Amniotic stem cell (primary cell): ENCODE results near the gene MYLK.

Experiments
- DNase-seq: peaks from one replicate; lab custom pipeline; 2025; lab: John Stamatoyannopoulos, UW

Gene MYLK

GRCh38 chr3:123642182-123642956 is 241.8 kb downstream of the MYLK start:
- peak; percentile 59 for DNase-seq

- DNase-seq, result no peak
These were observed 242.6 kb downstream of the MYLK start for GRCh38 chr3:123641505-123641904.

GRCh38 chr3:123640740-123641462 is 243.2 kb downstream of the MYLK start:
- peak; percentile 44 for DNase-seq

GRCh38 chr3:123640311-123640710 is 243.8 kb downstream of the MYLK start:
- DNase-seq, result no peak

- DNase-seq, result no peak
These were observed 245.0 kb downstream of the MYLK start for GRCh38 chr3:123638936-123639689.

GRCh38 chr3:123637841-123638240 is 246.3 kb downstream of the MYLK start:
- no peak for DNase-seq

- DNase-seq, result no peak
These were observed 247.0 kb downstream of the MYLK start for GRCh38 chr3:123637131-123637530.

- no peak for DNase-seq
These were observed 247.7 kb downstream of the MYLK start for GRCh38 chr3:123636431-123636841.

- no peak for DNase-seq
These were observed 248.4 kb downstream of the MYLK start for GRCh38 chr3:123635717-123636116.

GRCh38 chr3:123635217-123635616 is 248.9 kb downstream of the MYLK start:
- DNase-seq, result no peak

GRCh38 chr3:123634149-123635051 is 249.7 kb downstream of the MYLK start:
- DNase-seq, result no peak

GRCh38 chr3:123633530-123633929 is 250.6 kb downstream of the MYLK start:
- DNase-seq, result no peak

- DNase-seq, result peak; percentile 4
These were observed 251.9 kb downstream of the MYLK start for GRCh38 chr3:123632161-123632655.

- no peak for DNase-seq
These were observed 254.4 kb downstream of the MYLK start for GRCh38 chr3:123629747-123630047.

GRCh38 chr3:123628996-123629746 is 255.0 kb downstream of the MYLK start:
- no peak for DNase-seq

- DNase-seq, result no peak
These were observed 256.2 kb downstream of the MYLK start for GRCh38 chr3:123627673-123628670.

GRCh38 chr3:123626881-123627280 is 257.3 kb downstream of the MYLK start:
- no peak for DNase-seq

GRCh38 chr3:123624302-123624701 is 259.8 kb downstream of the MYLK start:
- DNase-seq, result no peak

- DNase-seq, result no peak
These were observed 260.7 kb downstream of the MYLK start for GRCh38 chr3:123623346-123623880.
